B cell (primary cell): ENCODE measurements around the gene RPGR. TPM values are rescaled to one million over a fixed set of nuclear protein-coding genes. Genes with fewer than 3 reads are reported as not detected.

Source experiments
- ATAC-seq: fragments of 200-7000 bp; cut with Tn5 transposase; one replicate; pipeline ENCODE4 v1.10.0; 2021; ENCODE audit warnings: low read depth, mild to moderate bottlenecking, moderate number of reproducible peaks, moderate library complexity
- CTCF ChIA-PET: fragments of 350-600 bp; sonication (Branson Sonifier 250); formaldehyde crosslinking; loops from one replicate; lab custom pipeline; 2021; ENCODE audit warnings: antibody characterized with exemption, inconsistent platforms; lab: Charles Lee
- POLR2A ChIA-PET: fragments of 350-600 bp; sonication (Branson Sonifier 250); formaldehyde crosslinking; loops from one replicate; lab custom pipeline; 2021; ENCODE audit warnings: antibody characterized with exemption; lab: Charles Lee
- DNase-seq: peaks from one replicate; pipeline ENCODE4 v3.0.0; 2013
- H2AFZ ChIP-seq: 2 replicates; pipeline ENCODE4 v1.6.1; 2012; ENCODE audit warnings: mild to moderate bottlenecking, low read depth, low read length; ENCODE audit not compliant: insufficient read depth, poor library complexity, severe bottlenecking
- H3K27ac ChIP-seq, 2 donors: 1 replicate in 1 of 2; 2 replicates in 1 of 2; pipeline ENCODE4 v1.5.1; 2012 to 2013; ENCODE audit warnings: low read length in 2 of 2, mild to moderate bottlenecking in 2 of 2, moderate library complexity in 1 of 2
- H3K27me3 ChIP-seq, 4 experiments: fragments of 200-600 bp in 1 of 4; sonication (generic) in 1 of 4; replicated peaks in 1 of 4; 1 replicate in 2 of 4; 2 replicates in 2 of 4; pipeline versions ENCODE4 v1.6.1 to v1.7.0; 2013 to 2016; ENCODE audit warnings: low read length in 3 of 4, mild to moderate bottlenecking in 2 of 4, mixed read lengths in 1 of 4, moderate library complexity in 1 of 4; ENCODE audit not compliant: insufficient read depth in 4 of 4, control insufficient read depth in 3 of 4; ENCODE audit errors: control extremely low read depth in 1 of 4
- H3K36me3 ChIP-seq, 2 experiments: replicated peaks in 1 of 2; 1 replicate in 1 of 2; 2 replicates in 1 of 2; pipeline versions ENCODE4 v1.6.1 to v1.7.1; 2013; ENCODE audit warnings: low read length in 1 of 2; ENCODE audit not compliant: insufficient read depth in 2 of 2, control insufficient read depth in 1 of 2; ENCODE audit errors: control extremely low read depth in 1 of 2, extremely low read depth in 1 of 2
- H3K4me1 ChIP-seq, 2 donors: fragments of 200-600 bp in 1 of 2; sonication (generic) in 1 of 2; 1 replicate in 1 of 2; 2 replicates in 1 of 2; pipeline versions ENCODE4 v1.5.1 to v1.6.1; 2013 to 2017; ENCODE audit warnings: low read length in 2 of 2; ENCODE audit not compliant: control insufficient read depth in 2 of 2, insufficient read depth in 2 of 2
- H3K4me2 ChIP-seq: replicated peaks from 2 replicates; pipeline ENCODE3; 2012; ENCODE audit warnings: mild to moderate bottlenecking, low read depth, low read length; ENCODE audit not compliant: poor library complexity, severe bottlenecking
- H3K4me3 ChIP-seq, 5 experiments: fragments of 200-600 bp in 1 of 5; sonication (generic) in 1 of 5; 1 replicate in 3 of 5; 2 replicates in 2 of 5; pipeline versions ENCODE4 v1.5.1 to v1.7.0; 2011 to 2016; ENCODE audit warnings: low read length in 4 of 5, mild to moderate bottlenecking in 4 of 5, low read depth in 2 of 5, control low read depth in 1 of 5, moderate library complexity in 1 of 5; ENCODE audit not compliant: insufficient read depth in 1 of 5; ENCODE audit errors: control extremely low read depth in 1 of 5, extremely low read depth in 1 of 5
- H3K79me2 ChIP-seq: fragments of 200-600 bp; sonication (generic); one replicate; pipeline ENCODE4 v1.6.0; 2016; ENCODE audit warnings: low read length; ENCODE audit not compliant: control insufficient read depth, insufficient read depth
- H3K9ac ChIP-seq: fragments of 200-600 bp; sonication (generic); 2 replicates; pipeline ENCODE4 v1.6.1; 2017; ENCODE audit warnings: mild to moderate bottlenecking, low read length, moderate library complexity
- H3K9me3 ChIP-seq, 3 donors: one replicate each; pipeline versions ENCODE4 v1.6.1 to v1.7.1; 2013; ENCODE audit warnings: low read length in 2 of 3; ENCODE audit not compliant: control insufficient read depth in 2 of 3, insufficient read depth in 1 of 3; ENCODE audit errors: control extremely low read depth in 1 of 3
- H4K20me1 ChIP-seq: 2 replicates; pipeline ENCODE4 v1.6.0; 2012; ENCODE audit warnings: mild to moderate bottlenecking, low read length; ENCODE audit not compliant: insufficient read depth, control insufficient read depth, poor library complexity, severe bottlenecking
- H3K27ac Mint-ChIP-seq: one replicate; pipeline ENCODE4 v1.8.0; 2021; ENCODE audit warnings: mixed read lengths
- H3K27me3 Mint-ChIP-seq: one replicate; pipeline ENCODE4 v1.8.0; 2021; ENCODE audit warnings: mixed read lengths
- H3K4me1 Mint-ChIP-seq: one replicate; pipeline ENCODE4 v1.8.0; 2021; ENCODE audit warnings: mixed read lengths
- H3K4me3 Mint-ChIP-seq: one replicate; pipeline ENCODE4 v1.8.0; 2021; ENCODE audit warnings: mixed read lengths
- H3K9me3 Mint-ChIP-seq: one replicate; pipeline ENCODE4 v1.8.0; 2022; ENCODE audit warnings: mixed read lengths; ENCODE audit not compliant: insufficient read depth
- EZH2 ChIP-seq: IDR thresholded peaks from 2 replicates; pipeline ENCODE4 v1.6.1; 2012; ENCODE audit warnings: borderline replicate concordance, low read depth, mild to moderate bottlenecking, moderate library complexity, low read length; ENCODE audit not compliant: insufficient read depth, poor library complexity, severe bottlenecking
- WGBS: methylation state at CpG from one replicate; pipeline ENCODE4 v1.1.5; 2013; ENCODE audit warnings: missing lambda C conversion rate; ENCODE audit not compliant: insufficient coverage; 5-methylcytosine and 5-hydroxymethylcytosine counted together
- intact Hi-C: fragments of 100-400 bp; cut with micrococcal nuclease; formaldehyde crosslinking; loops from one replicate; pipeline ENCODE4 v1.10.0; 2022
- polyA plus RNA-seq: library from polyadenylated mRNA; depleted of rRNA; stranded (reverse); fragments of >200 nt; gene quantifications from 2 replicates; pipeline ENCODE4 v1.2.3, GENCODE V29; 2012
- total RNA-seq, 2 donors: library from RNA; stranded (reverse); fragments of 120-200 nt in 1 of 2; gene quantifications; 1 replicate in 1 of 2; 2 replicates in 1 of 2; pipeline versions ENCODE4 v1.2.3 to v1.2.4, GENCODE V29; 2013 to 2022
- TF ChIP-seq, protein P1 (sequence below): fragments of 200-600 bp; IDR thresholded peaks from one replicate; pipeline ENCODE4 v1.8.0; 2022; ENCODE audit warnings: antibody characterized with exemption, mild to moderate bottlenecking

Gene RPGR
- total and polyA plus RNA-seq, 2 donors (not counting 1 experiment from before 2014, with no cell fraction given), result 4.2 to 26.8 TPM

DNA sequence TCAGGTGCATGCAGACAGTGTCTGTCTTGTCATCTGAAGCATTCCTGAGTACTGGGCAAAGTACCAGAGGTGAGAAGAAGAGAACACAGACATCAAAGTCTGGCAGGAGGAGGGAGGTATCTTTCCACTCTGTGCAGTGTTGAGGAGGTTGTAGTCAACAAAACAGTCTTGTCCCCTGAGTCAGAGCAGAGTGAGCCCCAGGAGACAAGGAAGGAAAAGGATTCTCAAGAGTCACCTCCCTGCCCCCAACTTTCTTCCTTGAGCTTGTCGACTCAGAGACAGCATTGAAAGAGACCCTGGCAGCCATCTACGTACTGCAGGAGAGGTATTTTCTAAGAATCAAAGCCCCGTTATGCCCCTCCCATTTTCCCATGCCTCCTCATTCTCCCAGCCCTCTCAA is 102.2 kb downstream of the RPGR start:
- intact Hi-C loops, result no loop called here
- no peak overlapping the region for H3K4me3 ChIP-seq
- Mint-ChIP-seq H3K27ac (no peak overlapping the region), H3K27me3 (peaks cover 20% of the 10 kb centered on the region), H3K4me3 (no peak overlapping the region), H3K4me1 (peaks cover 5% of the 10 kb centered on the region), H3K9me3 (no peaks in the 10 kb centered on the region)
- H3K9ac ChIP-seq, result no peak overlapping the region
- DNase-seq (no peak), ATAC-seq (no peak)
- H2AFZ ChIP-seq, result no peak overlapping the region
- no peaks in the 10 kb centered on the region for H4K20me1 ChIP-seq
- peaks cover 0 to 8% (median 3%) of the 10 kb centered on the region in 4 experiments for H3K27me3 ChIP-seq
- H3K4me1 ChIP-seq, result peaks cover 0 to 4% of the 10 kb centered on the region in 2 donors
- H3K4me2 ChIP-seq, result no peak overlapping the region
- WGBS, result no CpG with 5 or more reads among the region's 3 CpGs
- ChIA-PET CTCF (no interaction called here), POLR2A (no interaction called here)
- no peaks in the 10 kb centered on the region for H3K79me2 ChIP-seq
- H3K27ac ChIP-seq, result no peak overlapping the region
- H3K36me3 ChIP-seq, result no peaks in the 10 kb centered on the region
- H3K9me3 ChIP-seq, result no peaks in the 10 kb centered on the region
- TF ChIP-seq, protein P1, sequence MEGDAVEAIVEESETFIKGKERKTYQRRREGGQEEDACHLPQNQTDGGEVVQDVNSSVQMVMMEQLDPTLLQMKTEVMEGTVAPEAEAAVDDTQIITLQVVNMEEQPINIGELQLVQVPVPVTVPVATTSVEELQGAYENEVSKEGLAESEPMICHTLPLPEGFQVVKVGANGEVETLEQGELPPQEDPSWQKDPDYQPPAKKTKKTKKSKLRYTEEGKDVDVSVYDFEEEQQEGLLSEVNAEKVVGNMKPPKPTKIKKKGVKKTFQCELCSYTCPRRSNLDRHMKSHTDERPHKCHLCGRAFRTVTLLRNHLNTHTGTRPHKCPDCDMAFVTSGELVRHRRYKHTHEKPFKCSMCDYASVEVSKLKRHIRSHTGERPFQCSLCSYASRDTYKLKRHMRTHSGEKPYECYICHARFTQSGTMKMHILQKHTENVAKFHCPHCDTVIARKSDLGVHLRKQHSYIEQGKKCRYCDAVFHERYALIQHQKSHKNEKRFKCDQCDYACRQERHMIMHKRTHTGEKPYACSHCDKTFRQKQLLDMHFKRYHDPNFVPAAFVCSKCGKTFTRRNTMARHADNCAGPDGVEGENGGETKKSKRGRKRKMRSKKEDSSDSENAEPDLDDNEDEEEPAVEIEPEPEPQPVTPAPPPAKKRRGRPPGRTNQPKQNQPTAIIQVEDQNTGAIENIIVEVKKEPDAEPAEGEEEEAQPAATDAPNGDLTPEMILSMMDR, result no peak
- no peak for TF ChIP-seq EZH2

GRCh38 chrX:38224160-38224559 is 103.1 kb downstream of the RPGR start:
- H3K79me2 ChIP-seq, result no peaks in the 10 kb centered on the region
- Mint-ChIP-seq H3K4me1 (peaks cover 9% of the 10 kb centered on the region), H3K4me3 (no peak overlapping the region), H3K27ac (no peak overlapping the region), H3K27me3 (peaks cover 23% of the 10 kb centered on the region), H3K9me3 (no peaks in the 10 kb centered on the region)
- intact Hi-C loops, result no loop called here
- POLR2A ChIA-PET, result no interaction called here
- no peak for TF ChIP-seq EZH2
- TF ChIP-seq, protein P1, result no peak
- H4K20me1 ChIP-seq, result no peaks in the 10 kb centered on the region
- H3K27me3 ChIP-seq, result peaks cover 0 to 12% (median 3%) of the 10 kb centered on the region in 4 experiments
- CTCF ChIA-PET, result no interaction called here
- H3K36me3 ChIP-seq, result no peaks in the 10 kb centered on the region
- ATAC-seq (no peak), DNase-seq (no peak)
- no peak overlapping the region for H3K4me3 ChIP-seq
- no peak overlapping the region for H3K4me2 ChIP-seq
- H3K4me1 ChIP-seq, result peaks cover 0 to 6% of the 10 kb centered on the region in 2 donors
- H3K9me3 ChIP-seq, result no peaks in the 10 kb centered on the region
- no peak overlapping the region for H3K9ac ChIP-seq
- no peak overlapping the region for H2AFZ ChIP-seq
- H3K27ac ChIP-seq, result no peak overlapping the region
